H9 (cell line): Measurements from ENCODE around the gene CACNA1G. TPM values are rescaled to one million over a fixed set of nuclear protein-coding genes. Genes with fewer than 3 reads are reported as not detected.

Experiments
- DNase-seq: peaks from one replicate; pipeline ENCODE4 v3.0.0-alpha.2; 2017
- H2AFZ ChIP-seq: one replicate; pipeline ENCODE4 v1.6.1; 2013; ENCODE audit warnings: mild to moderate bottlenecking, low read length, control low read depth, moderate library complexity
- H2AK5ac ChIP-seq: 2 replicates; pipeline ENCODE4 v1.6.1; 2013; ENCODE audit warnings: low read length, control low read depth, mixed read lengths; ENCODE audit not compliant: insufficient read length
- H2BK120ac ChIP-seq: one replicate; pipeline ENCODE4 v1.6.1; 2013; ENCODE audit warnings: low read depth, mild to moderate bottlenecking, low read length, control low read depth, inconsistent platforms; ENCODE audit not compliant: poor library complexity, severe bottlenecking
- H2BK12ac ChIP-seq: 2 replicates; pipeline ENCODE4 v1.6.1; 2013; ENCODE audit warnings: low read length, control low read depth, mixed read lengths, low read depth; ENCODE audit not compliant: insufficient read length
- H2BK15ac ChIP-seq: 2 replicates; pipeline ENCODE4 v1.6.1; 2013; ENCODE audit warnings: low read depth, low read length, control low read depth
- H2BK20ac ChIP-seq: one replicate; pipeline ENCODE4 v1.6.1; 2013; ENCODE audit warnings: low read depth, mild to moderate bottlenecking, low read length, control low read depth, inconsistent platforms; ENCODE audit not compliant: poor library complexity, severe bottlenecking
- H2BK5ac ChIP-seq: 2 replicates; pipeline ENCODE4 v1.6.1; 2013; ENCODE audit warnings: low read length, control low read depth, mixed read lengths; ENCODE audit not compliant: insufficient read length
- H3K14ac ChIP-seq: 2 replicates; pipeline ENCODE4 v1.6.1; 2013; ENCODE audit warnings: low read length, control low read depth; ENCODE audit not compliant: insufficient read depth
- H3K18ac ChIP-seq: 2 replicates; pipeline ENCODE4 v1.6.1; 2013; ENCODE audit warnings: low read depth, mild to moderate bottlenecking, mixed read lengths, low read length, control low read depth; ENCODE audit not compliant: insufficient read length
- H3K23ac ChIP-seq: 2 replicates; pipeline ENCODE4 v1.6.1; 2013; ENCODE audit warnings: low read length, control low read depth, mixed read lengths, low read depth; ENCODE audit not compliant: insufficient read length
- H3K23me2 ChIP-seq: 2 replicates; pipeline ENCODE4 v1.6.1; 2013; ENCODE audit warnings: low read depth, mild to moderate bottlenecking, mixed read lengths, low read length, control low read depth; ENCODE audit not compliant: insufficient read length, poor library complexity, severe bottlenecking
- H3K27ac ChIP-seq: 2 replicates; pipeline ENCODE4 v1.5.1; 2013; ENCODE audit warnings: low read length, control low read depth, mixed read lengths, low read depth; ENCODE audit not compliant: insufficient read length
- H3K27me3 ChIP-seq: 2 replicates; pipeline ENCODE4 v1.6.1; 2013; ENCODE audit warnings: low read length, control low read depth, inconsistent platforms; ENCODE audit not compliant: insufficient read depth
- H3K4ac ChIP-seq: 2 replicates; pipeline ENCODE4 v1.6.1; 2013; ENCODE audit warnings: low read depth, mild to moderate bottlenecking, control low read depth, inconsistent platforms, low read length, moderate library complexity
- H3K4me1 ChIP-seq: 2 replicates; pipeline ENCODE4 v1.6.1; 2013; ENCODE audit warnings: low read length, control low read depth, inconsistent platforms; ENCODE audit not compliant: insufficient read depth
- H3K4me2 ChIP-seq: 2 replicates; pipeline ENCODE4 v1.6.1; 2013; ENCODE audit warnings: low read length, control low read depth, mixed read lengths; ENCODE audit not compliant: insufficient read length, insufficient read depth
- H3K56ac ChIP-seq: 2 replicates; pipeline ENCODE4 v1.6.1; 2013; ENCODE audit warnings: low read depth, mild to moderate bottlenecking, mixed read lengths, low read length, control low read depth; ENCODE audit not compliant: insufficient read length
- H3K79me1 ChIP-seq: 2 replicates; pipeline ENCODE4 v1.6.1; 2013; ENCODE audit warnings: low read depth, mild to moderate bottlenecking, moderate library complexity, low read length, control low read depth, inconsistent platforms; ENCODE audit not compliant: insufficient read depth, poor library complexity, severe bottlenecking
- H3K79me2 ChIP-seq: 2 replicates; pipeline ENCODE4 v1.6.1; 2013; ENCODE audit warnings: low read length, control low read depth, inconsistent platforms; ENCODE audit not compliant: insufficient read depth
- H3K9ac ChIP-seq: 2 replicates; pipeline ENCODE4 v1.6.1; 2013; ENCODE audit warnings: low read length, control low read depth, mixed read lengths; ENCODE audit not compliant: insufficient read length; ENCODE audit errors: extremely low read depth
- H3K9me3 ChIP-seq: one replicate; pipeline ENCODE4 v1.6.1; 2013; ENCODE audit warnings: low read depth, low read length, inconsistent platforms; ENCODE audit not compliant: control insufficient read depth
- H3T11ph ChIP-seq: one replicate; pipeline ENCODE4 v1.6.1; 2013; ENCODE audit warnings: mild to moderate bottlenecking, low read length, control low read depth, inconsistent platforms
- H4K20me1 ChIP-seq: one replicate; pipeline ENCODE4 v1.6.1; 2013; ENCODE audit not compliant: control insufficient read depth, insufficient read length, insufficient read depth
- H4K5ac ChIP-seq: 2 replicates; pipeline ENCODE4 v1.6.1; 2013; ENCODE audit warnings: low read depth, mild to moderate bottlenecking, mixed read lengths, low read length, control low read depth; ENCODE audit not compliant: insufficient read length
- H4K8ac ChIP-seq: replicated peaks from 2 replicates; pipeline ENCODE4 v1.6.1; 2013; ENCODE audit warnings: low read length, control low read depth, mixed read lengths, low read depth; ENCODE audit not compliant: insufficient read length
- H4K91ac ChIP-seq: 2 replicates; pipeline ENCODE4 v1.6.1; 2013; ENCODE audit warnings: low read depth, mild to moderate bottlenecking, moderate library complexity, mixed read lengths, low read length, control low read depth; ENCODE audit not compliant: insufficient read length
- H3K27ac Mint-ChIP-seq, 3 experiments: 2 replicates in 2 of 3; 3 replicates in 1 of 3; pipeline ENCODE4 v1.8.0; 2020 to 2021; ENCODE audit warnings: mixed read lengths in 3 of 3, mild to moderate bottlenecking in 1 of 3, moderate library complexity in 1 of 3
- H3K27me3 Mint-ChIP-seq: 2 replicates; pipeline ENCODE4 v1.8.0; 2021; ENCODE audit warnings: low read depth, mild to moderate bottlenecking, moderate library complexity, mixed read lengths
- H3K36me3 Mint-ChIP-seq, 3 experiments: 2 replicates in 2 of 3; 3 replicates in 1 of 3; pipeline ENCODE4 v1.8.0; 2020 to 2021; ENCODE audit warnings: low read depth in 3 of 3, mixed read lengths in 3 of 3; ENCODE audit not compliant: insufficient read depth in 1 of 3
- H3K4me1 Mint-ChIP-seq, 2 experiments: 2 replicates each; pipeline ENCODE4 v1.8.0; 2020; ENCODE audit warnings: mixed read lengths in 2 of 2
- H3K4me3 Mint-ChIP-seq, 2 experiments: 2 replicates in 1 of 2; 3 replicates in 1 of 2; pipeline ENCODE4 v1.8.0; 2020 to 2021; ENCODE audit warnings: mild to moderate bottlenecking in 2 of 2, mixed read lengths in 2 of 2, moderate library complexity in 1 of 2
- H3K9me3 Mint-ChIP-seq, 2 experiments: 2 replicates in 1 of 2; 3 replicates in 1 of 2; pipeline ENCODE4 v1.8.0; 2020; ENCODE audit warnings: mild to moderate bottlenecking in 2 of 2, mixed read lengths in 2 of 2, moderate library complexity in 1 of 2
- WGBS: extraction: QIAGEN DNeasy Blood & Tissue Kit; methylation state at CpG from one replicate; pipeline ENCODE4 v1.1.7; 2013; ENCODE audit warnings: missing lambda C conversion rate, low lambda C conversion rate, mixed read lengths; ENCODE audit not compliant: insufficient read length; ENCODE audit errors: extremely low coverage; 5-methylcytosine and 5-hydroxymethylcytosine counted together
- total RNA-seq: library from RNA; stranded (reverse); gene quantifications from 2 replicates; pipeline ENCODE4 v1.2.1, GENCODE V29; 2021
- TF ChIP-seq, protein P1 (sequence below): fragments of 200-600 bp; sonication (generic); conservative IDR thresholded peaks from 3 replicates; pipeline ENCODE4 v1.8.0; 2021; ENCODE audit warnings: antibody characterized with exemption, mild to moderate bottlenecking

Gene CACNA1G
- total RNA-seq, 1 experiment from 2014 or later = 1.5 TPM

DNA sequence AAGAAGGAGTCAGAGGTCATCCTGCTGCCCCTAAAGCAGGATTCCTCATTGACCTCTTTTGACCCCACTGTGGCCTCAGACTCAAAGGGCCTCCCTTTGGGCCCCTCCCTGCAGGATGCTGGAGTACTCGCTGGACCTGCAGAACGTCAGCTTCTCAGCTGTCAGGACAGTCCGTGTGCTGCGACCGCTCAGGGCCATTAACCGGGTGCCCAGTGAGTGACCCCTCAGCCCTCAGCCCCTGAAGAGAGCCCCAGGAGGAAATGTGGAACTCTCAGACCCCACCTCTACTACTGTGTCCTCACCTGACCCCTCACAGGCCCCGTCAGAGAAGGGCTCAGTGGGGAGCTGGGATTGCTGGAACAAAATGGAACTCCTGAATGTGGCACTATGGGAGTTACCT is 9.1 kb downstream of the CACNA1G start:
- H3K4me1 Mint-ChIP-seq = peaks cover 27 to 50% of the 10 kb centered on the region in 2 experiments
- no peak overlapping the region for H3K56ac ChIP-seq
- H3K27ac ChIP-seq = no peak overlapping the region

More for the DNA sequence above, 9.1 kb downstream of the CACNA1G start:
- no peak overlapping the region for H4K91ac ChIP-seq
- no peak overlapping the region for H4K8ac ChIP-seq
- no peak overlapping the region for H2BK12ac ChIP-seq
- no peak overlapping the region for H3K4ac ChIP-seq
- H2AFZ ChIP-seq = no peak overlapping the region
- no peak overlapping the region for H2BK120ac ChIP-seq
- H3K4me1 ChIP-seq = 0 out of 2 replicates have a peak, but pooled peaks cover 2% of the 10 kb centered on the region
- Mint-ChIP-seq H3K27ac (no peak overlapping the region), H3K27me3 (peaks cover 48% of the 10 kb centered on the region), H3K36me3 (peaks cover 0 to 5% (median 2%) of the 10 kb centered on the region in 3 experiments; a peak in 2 of 7 replicates), H3K4me3 (no peak overlapping the region), H3K9me3 (no peaks in the 10 kb centered on the region)
- H2BK20ac ChIP-seq = no peak overlapping the region
- H3K9ac ChIP-seq = no peak overlapping the region
- no peak overlapping the region for H3K18ac ChIP-seq
- H2BK5ac ChIP-seq = no peak overlapping the region
- H3K4me2 ChIP-seq = no peak overlapping the region
- TF ChIP-seq, protein P1, sequence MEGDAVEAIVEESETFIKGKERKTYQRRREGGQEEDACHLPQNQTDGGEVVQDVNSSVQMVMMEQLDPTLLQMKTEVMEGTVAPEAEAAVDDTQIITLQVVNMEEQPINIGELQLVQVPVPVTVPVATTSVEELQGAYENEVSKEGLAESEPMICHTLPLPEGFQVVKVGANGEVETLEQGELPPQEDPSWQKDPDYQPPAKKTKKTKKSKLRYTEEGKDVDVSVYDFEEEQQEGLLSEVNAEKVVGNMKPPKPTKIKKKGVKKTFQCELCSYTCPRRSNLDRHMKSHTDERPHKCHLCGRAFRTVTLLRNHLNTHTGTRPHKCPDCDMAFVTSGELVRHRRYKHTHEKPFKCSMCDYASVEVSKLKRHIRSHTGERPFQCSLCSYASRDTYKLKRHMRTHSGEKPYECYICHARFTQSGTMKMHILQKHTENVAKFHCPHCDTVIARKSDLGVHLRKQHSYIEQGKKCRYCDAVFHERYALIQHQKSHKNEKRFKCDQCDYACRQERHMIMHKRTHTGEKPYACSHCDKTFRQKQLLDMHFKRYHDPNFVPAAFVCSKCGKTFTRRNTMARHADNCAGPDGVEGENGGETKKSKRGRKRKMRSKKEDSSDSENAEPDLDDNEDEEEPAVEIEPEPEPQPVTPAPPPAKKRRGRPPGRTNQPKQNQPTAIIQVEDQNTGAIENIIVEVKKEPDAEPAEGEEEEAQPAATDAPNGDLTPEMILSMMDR = no peak
- no peak overlapping the region for H2BK15ac ChIP-seq
- no peak overlapping the region for H3K14ac ChIP-seq
- H4K5ac ChIP-seq = no peak overlapping the region
- no peak overlapping the region for H3K23ac ChIP-seq
- H3K9me3 ChIP-seq = no peaks in the 10 kb centered on the region
- H3K23me2 ChIP-seq = no peaks in the 10 kb centered on the region
- H2AK5ac ChIP-seq = no peak overlapping the region
- H3T11ph ChIP-seq = no peak overlapping the region
- WGBS = no CpG with 5 or more reads among the region's 7 CpGs
- H4K20me1 ChIP-seq = no peaks in the 10 kb centered on the region
- DNase-seq = no peak
- H3K27me3 ChIP-seq = peaks cover 13% of the 10 kb centered on the region; the same call in 1 of the 2 replicates
- H3K79me1 ChIP-seq = no peaks in the 10 kb centered on the region
- H3K79me2 ChIP-seq = no peaks in the 10 kb centered on the region
